ENCODE results near the gene SAP25.

GRCh38 chr7:100559127-100559526, 14.6 kb downstream of the SAP25 start:
- no peak for TF ChIP-seq POLR2A (IDR thresholded peaks at IDR 0.05)
- TF ChIP-seq CTCF (IDR thresholded peaks at IDR 0.05): no peak

Measured in lower leg skin (tissue), 3 donors.